AG04450 (cell line): ENCODE results near the gene G3BP1. TPM values are rescaled to one million over a fixed set of nuclear protein-coding genes. Genes with fewer than 3 reads are reported as not detected.

Experiments
- CTCF ChIA-PET: fragments of 300-600, 350-600 bp; formaldehyde crosslinking; extraction: SDS; loops from one replicate; lab custom pipeline; 2022; ENCODE audit warnings: antibody characterized with exemption, inconsistent platforms; lab: Charles Lee
- POLR2A ChIA-PET: fragments of 350-600 bp; formaldehyde crosslinking; extraction: SDS; loops from one replicate; lab custom pipeline; 2021; ENCODE audit warnings: antibody characterized with exemption, inconsistent platforms; lab: Yijun Ruan, JAX
- DNase-seq: peaks from one replicate; pipeline ENCODE4 v3.0.0-alpha.2; 2011; ENCODE audit warnings: low read depth, low spot score
- H3K27ac ChIP-seq: one replicate; pipeline ENCODE4 v1.5.1; 2012; ENCODE audit warnings: low read depth, low read length, control low read depth
- H3K27me3 ChIP-seq: one replicate; pipeline ENCODE4 v1.6.0; 2012; ENCODE audit warnings: low read length; ENCODE audit not compliant: control insufficient read depth, insufficient read depth
- H3K4me3 ChIP-seq: 2 replicates; pipeline ENCODE4 v1.5.1; 2011; ENCODE audit warnings: mild to moderate bottlenecking, low read depth, low read length, control low read depth
- H3K9me3 ChIP-seq: 2 replicates; pipeline ENCODE4 v1.5.1; 2012; ENCODE audit warnings: low read length; ENCODE audit not compliant: control insufficient read depth, insufficient read depth
- CTCF ChIP-seq: IDR thresholded peaks from 2 replicates; pipeline ENCODE4 v1.5.1; 2011; ENCODE audit warnings: low read depth, low read length, control low read depth, inconsistent platforms
- polyA plus RNA-seq: library from polyadenylated mRNA; depleted of rRNA; stranded (reverse); fragments of >200 nt; gene quantifications from 2 replicates; pipeline ENCODE4 v1.2.3, GENCODE V29; 2011

Gene G3BP1
- polyA plus RNA-seq, 1 experiment = 87.7 TPM

- ChIA-PET POLR2A (interaction anchor here (1.2 kb wide), 2 partner anchors 58 to 86 kb away, joined by 3 read pairs; no protein-coding TSS in a partner anchor), CTCF (interaction anchor here (1.5 to 8.6 kb wide), 6 partner anchors 26 to 299 kb away, joined by 3 to 136 read pairs (median 37); partner anchors contain the start of genes G3BP1 and SLC36A1)
- H3K27me3 ChIP-seq = no peaks in the 10 kb centered on the region
- no peak for TF ChIP-seq CTCF
- DNase-seq = peak; percentile 29
- no peak overlapping the region for H3K4me3 ChIP-seq
- peak overlapping the region; percentile 83 for H3K27ac ChIP-seq
- H3K9me3 ChIP-seq = no peaks in the 10 kb centered on the region
Measured at GRCh38 chr5:151745071-151745705, 26.6 kb upstream of the G3BP1 start.

- POLR2A ChIA-PET = interaction anchor here (0.6 to 1.7 kb wide), 5 partner anchors 10 to 303 kb away, joined by 3 to 6 read pairs (median 4); partner anchors contain the start of genes G3BP1, SLC36A1 and SPARC
- CTCF ChIA-PET = interaction anchor here (0.6 to 3.6 kb wide), 5 partner anchors 8 to 427 kb away, joined by 3 to 25 read pairs (median 6); no protein-coding TSS in a partner anchor
- Histone ChIP-seq H3K27ac (peak overlapping the region; percentile 39), H3K4me3 (no peak overlapping the region), H3K9me3 (no peaks in the 10 kb centered on the region), H3K27me3 (no peaks in the 10 kb centered on the region)
- TF ChIP-seq CTCF = no peak
- no peak for DNase-seq
Measured at GRCh38 chr5:151750121-151750520, 21.6 kb upstream of the G3BP1 start.

GRCh38 chr5:151751091-151751490 is 20.7 kb upstream of the G3BP1 start:
- Histone ChIP-seq H3K27me3 (no peaks in the 10 kb centered on the region), H3K9me3 (no peaks in the 10 kb centered on the region), H3K4me3 (no peak overlapping the region), H3K27ac (no peak overlapping the region)
- DNase-seq = no peak
- CTCF ChIA-PET = interaction anchor here (0.7 to 3.6 kb wide), 5 partner anchors 9 to 567 kb away, joined by 3 to 25 read pairs (median 7); no protein-coding TSS in a partner anchor
- no peak for TF ChIP-seq CTCF
- POLR2A ChIA-PET = interaction anchor here (0.6 to 1.7 kb wide), 4 partner anchors 20 to 64 kb away, joined by 3 to 6 read pairs (median 4); partner anchors contain the start of gene SPARC

- CTCF ChIA-PET = interaction anchor here (1.7 to 3.6 kb wide), 3 partner anchors 10 to 99 kb away, joined by 7 to 25 read pairs (median 19); no protein-coding TSS in a partner anchor
- Histone ChIP-seq H3K27ac (no peak overlapping the region), H3K27me3 (no peaks in the 10 kb centered on the region), H3K4me3 (no peak overlapping the region), H3K9me3 (no peaks in the 10 kb centered on the region)
- no peak for DNase-seq
- POLR2A ChIA-PET = interaction anchor here (0.6 to 1.7 kb wide), 3 partner anchors 19 to 65 kb away, joined by 3 to 5 read pairs (median 3); partner anchors contain the start of gene SPARC
- TF ChIP-seq CTCF = no peak
Measured at GRCh38 chr5:151751593-151751992, 20.2 kb upstream of the G3BP1 start.

GRCh38 chr5:151755383-151755782 is 16.4 kb upstream of the G3BP1 start:
- no peak for TF ChIP-seq CTCF
- no peak overlapping the region for H3K4me3 ChIP-seq
- ChIA-PET POLR2A (no interaction called here), CTCF (interaction anchor here (0.6 to 1.5 kb wide), 6 partner anchors 13 to 103 kb away, joined by 3 to 5 read pairs (median 3); no protein-coding TSS in a partner anchor)
- DNase-seq = no peak
- no peak overlapping the region for H3K27ac ChIP-seq
- H3K9me3 ChIP-seq = no peaks in the 10 kb centered on the region; the same call in 1 of the 2 replicates
- no peaks in the 10 kb centered on the region for H3K27me3 ChIP-seq
